ENCODE results near the gene ATP8A2. TPM values are rescaled to one million over a fixed set of nuclear protein-coding genes. Genes with fewer than 3 reads are reported as not detected.
"Not testable (repeated sequence)": the region's sequence is repeated elsewhere in the genome, so short reads cannot be mapped to it uniquely, and the experiment has no call there.

ATP8A2 gene
- polyA plus RNA-seq, 3 donors: 4.8 to 6.4 (median 5.8) TPM

DNA sequence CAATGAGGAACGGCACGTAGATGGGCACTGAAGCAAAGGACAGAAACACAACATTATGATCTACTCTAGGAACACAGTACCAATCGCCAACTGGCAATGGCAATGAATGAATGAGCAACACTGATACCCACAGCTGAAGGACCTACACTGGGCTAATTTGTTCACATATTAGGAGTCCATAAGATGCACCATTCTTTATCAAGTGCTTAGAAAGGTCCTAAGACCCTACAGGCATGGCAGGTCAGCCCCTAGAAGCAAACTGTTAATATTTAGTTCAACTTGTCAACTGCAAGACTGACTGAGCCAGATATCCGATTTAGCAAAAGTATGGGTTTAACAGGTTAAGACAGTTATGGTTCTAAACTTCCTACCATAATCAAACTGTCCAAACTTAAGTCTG is 675.3 kb downstream of the ATP8A2 start:
- no peak for DNase-seq (ENCODE audit: extremely low read depth in 1 of 11, low read depth in 9 of 11, low spot score in 4 of 11)

DNA sequence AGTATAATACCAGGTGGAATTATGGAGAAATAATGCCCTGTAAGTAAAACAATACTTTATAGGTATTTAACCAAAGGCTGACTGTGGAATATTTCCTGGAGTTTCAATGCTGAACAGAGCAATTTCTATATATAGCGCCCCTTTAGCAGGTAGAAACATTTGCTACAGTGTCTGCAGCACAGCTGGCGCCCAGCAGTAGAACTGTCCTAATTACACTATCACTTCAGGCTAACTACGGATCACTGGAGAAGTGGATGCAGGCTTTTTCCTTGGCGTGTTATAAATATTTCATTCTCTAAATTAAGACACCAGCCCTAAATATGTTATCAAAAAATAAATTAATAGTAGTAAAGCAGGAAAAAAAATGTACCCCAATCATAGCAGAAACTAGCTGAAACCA is 677.0 kb downstream of the ATP8A2 start:
- no peak for DNase-seq (ENCODE audit: extremely low read depth in 1 of 11, low read depth in 9 of 11, low spot score in 4 of 11)

DNA sequence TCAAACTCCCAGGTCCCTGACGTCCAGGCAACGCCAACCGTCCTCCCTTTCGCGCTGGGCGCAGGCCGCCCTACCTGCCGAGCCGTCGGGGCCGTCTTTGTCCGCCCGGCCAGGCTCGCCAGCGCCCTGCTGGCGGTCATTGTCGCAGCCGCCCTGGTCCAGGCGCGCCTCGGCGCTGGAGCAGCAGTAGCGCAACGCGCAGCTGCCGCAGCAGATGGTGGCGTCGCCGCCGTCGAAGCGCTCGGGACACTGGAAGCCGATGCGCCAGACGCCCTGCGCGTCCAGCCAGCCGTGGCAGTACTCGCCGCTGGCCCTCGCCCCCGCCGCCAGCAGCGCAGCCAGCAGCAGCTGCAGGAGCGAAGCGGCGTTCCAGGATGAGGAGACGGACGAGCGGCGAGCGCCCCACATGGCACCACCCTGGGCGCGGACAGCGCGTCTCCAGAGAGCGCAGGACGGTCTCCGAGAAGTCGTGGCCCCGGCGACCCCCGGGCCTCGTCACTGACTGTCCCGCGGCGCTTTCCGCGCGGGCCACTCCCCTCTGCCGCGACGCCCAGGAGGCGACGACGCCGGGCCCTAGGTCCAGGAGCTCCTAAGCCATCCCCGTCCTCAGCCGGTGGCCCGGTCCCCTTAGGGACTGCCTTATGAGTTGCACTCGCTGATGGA is 678.9 kb downstream of the ATP8A2 start:
- DNase-seq (ENCODE audit: extremely low read depth in 1 of 11, low read depth in 9 of 11, low spot score in 4 of 11): peak in 4 of 11 donors; percentile 30 to 48 (median 44)

DNA sequence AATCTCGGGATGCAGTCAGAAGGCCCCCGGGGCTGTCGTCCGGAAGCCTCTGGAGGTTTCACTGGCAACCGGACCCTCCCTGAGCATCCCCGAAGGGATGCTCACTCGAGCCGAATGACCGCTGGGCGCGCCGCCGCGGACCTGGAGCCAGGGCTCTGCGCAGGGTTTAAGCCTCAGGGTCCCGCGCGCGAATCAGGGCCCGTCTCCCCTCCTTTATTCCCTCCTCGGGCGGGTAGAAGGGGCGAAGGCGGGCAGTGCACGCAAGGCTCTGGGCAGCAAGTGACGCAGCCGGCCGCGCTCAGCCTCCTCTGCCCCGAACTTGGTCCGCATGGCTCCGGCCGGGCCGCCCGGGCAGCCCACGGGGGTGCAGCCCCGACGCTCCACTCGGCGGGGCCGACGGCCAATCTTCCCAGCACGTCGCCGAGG is 679.5 kb downstream of the ATP8A2 start:
- no peak for DNase-seq (ENCODE audit: extremely low read depth in 1 of 11, low read depth in 9 of 11, low spot score in 4 of 11)

DNA sequence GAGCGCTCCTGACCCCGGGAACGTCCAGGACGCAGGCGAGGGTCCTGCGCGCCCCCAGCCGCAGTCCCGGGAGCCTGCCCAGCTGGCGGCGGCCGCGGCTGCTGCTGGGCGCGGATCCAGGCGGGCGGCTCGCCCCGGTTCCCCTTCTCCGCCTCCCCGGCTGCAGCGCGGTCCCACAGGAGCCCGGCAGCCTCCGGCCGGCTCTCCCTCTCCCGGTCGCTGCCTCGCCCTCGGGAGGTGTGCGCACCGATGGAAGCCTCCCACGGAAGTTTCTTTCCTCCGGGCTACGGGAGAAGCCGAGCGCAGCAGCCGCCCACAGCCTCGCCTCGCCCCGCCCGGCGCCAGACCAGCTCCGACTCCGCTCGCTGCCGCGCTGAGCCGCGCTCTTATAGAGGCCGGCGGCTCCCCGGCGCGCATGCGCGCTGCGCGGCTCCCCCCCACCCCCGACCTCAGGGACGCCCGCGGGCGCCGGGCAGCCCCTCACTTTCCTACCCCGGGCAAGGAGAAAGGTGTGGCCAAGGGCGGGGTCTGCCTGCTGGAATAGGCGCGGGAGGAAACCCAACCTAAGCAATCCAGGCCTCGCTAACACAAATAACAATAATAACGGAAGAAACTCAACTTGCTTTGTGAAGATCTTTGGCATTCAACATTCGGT is 680.0 kb downstream of the ATP8A2 start, which contains the start of gene SHISA2:
Gene SHISA2, minus strand, starts transcription at position 360 of the 655 bp plus-strand sequence. CDS start 1,041 bp downstream, outside the sequence.
- DNase-seq (ENCODE audit: extremely low read depth in 1 of 11, low read depth in 9 of 11, low spot score in 4 of 11): peak in 6 of 11 donors; percentile 59 to 78 (median 68)

DNA sequence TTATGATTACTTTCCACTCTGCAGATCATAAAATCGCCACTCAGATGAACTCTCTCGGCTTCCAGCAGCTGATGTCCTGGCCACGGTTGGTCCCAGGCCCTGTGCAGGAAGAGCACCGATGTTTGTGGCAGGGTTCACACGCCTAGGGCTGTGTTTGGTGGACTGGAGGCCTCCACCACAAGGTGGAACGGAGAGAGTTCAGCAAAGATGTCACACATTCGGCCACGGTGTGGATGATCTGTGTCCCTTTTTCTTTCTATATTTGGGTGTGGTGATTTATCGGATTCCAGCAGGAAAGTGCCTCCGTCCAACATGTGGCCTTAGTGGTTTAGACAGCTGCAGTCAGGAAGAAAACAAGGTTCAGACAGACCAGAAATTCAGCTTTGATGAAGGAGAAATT is 680.6 kb downstream of the ATP8A2 start:
- DNase-seq (ENCODE audit: extremely low read depth in 1 of 11, low read depth in 9 of 11, low spot score in 4 of 11): no peak

DNA sequence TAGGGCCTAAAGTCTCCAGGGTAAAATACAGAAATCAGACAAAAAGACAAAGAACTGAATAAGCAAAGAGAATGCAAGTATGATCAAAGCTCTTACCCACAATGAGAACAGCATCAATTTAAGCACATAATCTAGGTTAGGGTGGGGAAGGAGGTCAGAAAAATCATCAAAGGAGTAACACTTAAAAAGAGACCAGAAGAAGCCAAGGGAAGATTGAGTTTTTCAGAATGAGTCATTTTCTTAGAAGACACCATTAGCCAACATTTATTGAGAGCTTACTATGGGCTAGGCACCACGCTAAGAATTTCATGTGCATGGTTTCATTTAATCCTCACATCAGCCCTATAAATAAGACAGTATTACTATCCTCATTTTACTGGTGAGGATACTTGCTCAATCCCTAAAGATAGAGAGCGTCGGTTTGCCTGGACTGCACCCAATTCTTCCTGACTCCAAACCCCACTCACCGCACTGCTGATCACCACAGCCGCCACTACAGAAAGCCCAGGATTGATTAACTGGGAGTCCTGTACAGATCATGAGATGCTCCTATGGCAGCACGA is 681.7 kb downstream of the ATP8A2 start:
- no peak for DNase-seq (ENCODE audit: extremely low read depth in 1 of 11, low read depth in 9 of 11, low spot score in 4 of 11)

DNA sequence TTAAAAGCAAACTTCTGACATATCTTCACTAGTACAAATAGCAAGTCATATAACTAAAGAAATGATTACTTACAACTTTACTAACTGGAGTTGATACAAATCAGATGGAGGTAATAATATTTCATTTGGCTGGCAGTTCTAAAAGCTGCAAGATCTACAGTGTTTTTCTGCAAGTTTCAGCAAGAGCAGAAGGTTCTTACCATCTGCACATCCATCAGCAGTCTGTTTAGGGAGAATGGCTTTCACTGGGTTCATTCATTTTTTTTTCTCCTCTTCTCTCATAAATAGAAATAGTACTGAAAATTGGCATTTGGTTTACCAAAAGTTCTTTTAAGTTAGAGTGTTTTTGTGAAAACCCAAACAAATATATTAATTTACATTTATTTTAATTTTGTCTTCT is 683.1 kb downstream of the ATP8A2 start:
- DNase-seq (ENCODE audit: extremely low read depth in 1 of 11, low read depth in 9 of 11, low spot score in 4 of 11): no peak

DNA sequence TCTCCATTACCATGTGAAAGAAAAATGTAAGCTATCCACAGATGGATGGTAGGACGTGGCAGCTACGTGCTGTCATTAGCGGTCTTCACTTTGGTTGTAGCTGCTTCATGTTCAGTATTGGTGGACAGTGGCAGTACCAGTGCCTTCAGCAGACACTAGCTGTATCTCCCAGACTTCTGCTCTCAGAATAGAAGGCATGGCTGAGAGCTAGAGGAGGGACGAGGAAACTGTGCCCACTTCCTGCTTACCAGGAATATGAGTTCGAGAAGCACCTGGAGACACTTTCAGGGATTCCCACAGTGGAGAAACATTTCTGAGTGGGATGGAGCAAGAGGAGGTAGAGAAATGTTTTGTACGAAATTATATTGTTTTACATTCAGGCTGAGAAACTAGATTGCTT is 686.9 kb downstream of the ATP8A2 start:
- no peak for DNase-seq (ENCODE audit: extremely low read depth in 1 of 11, low read depth in 9 of 11, low spot score in 4 of 11)

DNA sequence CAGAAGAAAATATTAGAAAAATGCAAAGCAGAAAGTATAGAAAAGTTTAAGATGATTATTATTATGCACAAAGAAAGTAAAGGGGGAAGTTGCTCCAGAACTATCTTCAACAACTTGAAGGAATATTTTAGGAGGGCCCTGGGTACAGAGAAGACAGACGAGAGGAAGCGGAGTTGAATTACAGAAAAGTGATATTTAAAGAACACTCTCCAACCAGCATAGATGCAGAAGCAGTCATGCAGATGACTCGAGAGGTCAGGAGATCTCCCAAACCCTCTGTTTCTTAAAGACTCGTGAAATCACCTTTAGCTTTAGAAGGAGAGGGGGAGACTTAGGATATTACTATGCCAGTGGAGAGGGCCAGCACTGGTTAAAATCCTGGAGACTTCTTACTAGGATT is 688.6 kb downstream of the ATP8A2 start:
- no peak for DNase-seq (ENCODE audit: extremely low read depth in 1 of 11, low read depth in 9 of 11, low spot score in 4 of 11)

DNA sequence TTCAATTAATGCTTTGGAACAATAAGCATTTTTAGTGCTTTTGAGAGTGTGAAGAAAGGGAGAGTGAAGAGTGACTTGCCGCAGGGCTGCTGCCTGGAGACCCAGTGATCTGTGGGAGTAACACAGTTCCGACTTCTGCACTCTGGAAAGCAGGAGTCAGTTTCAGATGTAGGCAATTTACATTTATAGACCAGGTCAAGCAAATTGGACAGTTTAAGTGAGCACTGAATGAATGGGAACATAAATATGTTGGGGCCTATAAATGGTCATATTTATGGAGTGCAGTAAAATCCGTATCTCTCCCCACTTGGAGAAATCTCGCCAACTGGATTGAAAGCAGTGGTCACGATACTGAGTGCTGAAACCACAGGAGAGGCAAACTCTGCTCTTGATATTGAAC is 689.5 kb downstream of the ATP8A2 start:
- peak in 2 of 11 donors; percentile 51 to 58 for DNase-seq (ENCODE audit: extremely low read depth in 1 of 11, low read depth in 9 of 11, low spot score in 4 of 11)

DNA sequence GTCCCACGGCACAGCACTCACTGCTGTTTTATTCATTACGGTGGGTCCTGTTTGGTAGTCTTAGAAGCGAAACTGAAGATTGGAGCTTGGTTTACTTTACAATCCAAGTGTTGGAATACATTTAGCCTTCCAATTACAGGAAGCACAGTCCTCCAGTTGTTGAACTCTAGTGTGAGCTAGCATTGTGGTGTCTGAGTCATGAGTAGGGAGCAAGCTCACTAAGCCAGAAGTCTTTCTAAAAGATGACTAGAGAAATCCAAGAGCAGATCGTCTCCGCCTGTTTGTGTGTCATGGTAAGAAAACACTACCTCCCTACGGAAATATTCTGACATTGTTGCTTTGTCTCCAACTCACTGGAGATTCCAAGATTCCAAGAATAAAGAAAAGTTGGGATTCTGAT is 690.2 kb downstream of the ATP8A2 start:
- peak in 1 of 11 donors; percentile 49 for DNase-seq (ENCODE audit: extremely low read depth in 1 of 11, low read depth in 9 of 11, low spot score in 4 of 11)

DNA sequence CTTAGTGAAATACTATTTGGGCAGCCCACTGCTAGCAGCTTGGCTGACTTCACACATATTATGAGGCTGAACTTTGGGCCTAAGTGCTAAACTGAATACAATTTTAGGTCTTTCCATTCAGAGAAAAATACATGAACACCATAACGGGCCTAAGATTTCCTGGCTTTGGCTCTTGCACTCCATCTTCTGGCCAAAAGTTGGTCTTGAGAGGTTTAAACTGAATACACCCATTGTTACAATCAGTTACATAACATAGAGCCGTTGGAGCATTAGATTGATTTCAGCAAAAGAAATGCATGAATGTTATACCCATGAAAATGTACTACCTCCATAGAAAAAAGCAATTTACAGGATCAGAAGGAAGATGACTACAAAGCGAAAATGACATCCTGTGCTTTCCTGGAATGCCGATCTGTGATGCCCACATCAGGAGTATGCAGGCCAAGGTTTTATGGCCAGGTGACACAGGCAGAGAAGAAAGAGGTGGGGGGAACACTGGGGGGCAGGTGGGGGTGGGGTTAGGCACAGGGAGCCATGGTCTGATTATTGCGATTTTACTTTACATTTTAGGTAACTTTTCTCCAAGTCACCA is 691.2 kb downstream of the ATP8A2 start:
- DNase-seq (ENCODE audit: extremely low read depth in 1 of 11, low read depth in 9 of 11, low spot score in 4 of 11): peak in 3 of 11 donors; percentile 61 to 67 (median 65)

DNA sequence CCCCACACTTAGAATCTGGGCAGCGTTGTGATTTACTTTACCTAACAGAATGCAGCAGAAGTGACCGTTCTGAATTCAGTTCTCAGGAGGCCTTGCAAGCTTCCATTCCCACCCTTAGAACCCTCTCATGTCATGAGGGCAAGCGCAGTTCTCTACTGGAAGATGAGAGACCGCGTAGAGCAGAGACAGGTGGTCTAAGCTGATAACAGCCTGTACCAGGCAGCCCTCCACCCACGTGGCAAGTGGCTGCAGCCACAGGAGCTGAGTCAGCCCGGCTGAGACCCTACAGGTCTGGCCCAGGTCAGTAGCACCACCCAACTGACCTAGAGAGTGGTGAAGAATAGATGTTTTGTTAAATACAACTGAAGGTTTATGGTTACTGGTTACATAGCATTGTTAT is 694.7 kb downstream of the ATP8A2 start:
- DNase-seq (ENCODE audit: extremely low read depth in 1 of 11, low read depth in 9 of 11, low spot score in 4 of 11): not testable (repeated sequence)

DNA sequence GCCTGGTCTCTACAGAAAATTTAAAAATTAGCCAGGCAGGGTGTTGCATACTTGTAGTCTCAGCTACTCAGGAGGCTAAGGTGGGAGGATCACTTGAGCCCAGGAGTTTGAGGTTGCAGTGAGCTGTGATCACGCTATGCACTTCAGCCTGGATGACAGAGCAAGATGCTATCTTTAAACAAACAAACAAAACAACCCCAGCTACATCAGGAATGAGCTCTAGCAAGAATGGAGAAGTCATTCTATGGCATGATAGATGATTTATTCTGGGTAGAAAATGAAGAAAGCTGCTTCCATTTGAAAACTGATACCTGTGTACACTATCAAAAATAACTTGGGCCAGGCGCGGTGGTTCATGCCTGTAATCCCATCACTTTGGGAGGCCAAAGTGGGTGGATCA is 695.8 kb downstream of the ATP8A2 start:
- no peak for DNase-seq (ENCODE audit: extremely low read depth in 1 of 11, low read depth in 9 of 11, low spot score in 4 of 11)

DNA sequence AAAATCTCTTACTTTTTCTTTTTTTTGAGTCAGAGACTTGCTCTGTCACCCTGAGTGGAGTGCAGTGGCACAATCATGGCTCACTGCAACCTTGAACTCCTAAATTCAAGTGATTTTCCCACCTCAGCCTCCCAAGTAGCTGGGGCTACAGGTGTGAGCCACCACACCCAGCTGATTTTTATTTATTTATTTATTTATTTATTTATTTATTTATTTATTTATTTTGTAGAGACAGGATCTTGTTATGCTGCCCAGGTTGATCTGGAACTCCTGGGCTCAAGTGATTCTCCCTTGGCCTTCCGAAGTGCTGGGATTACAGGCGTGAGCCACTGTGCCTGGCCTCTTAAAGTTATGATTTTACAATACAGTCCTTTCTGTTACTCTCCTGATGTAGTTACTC is 696.6 kb downstream of the ATP8A2 start:
- not testable (repeated sequence) for DNase-seq (ENCODE audit: extremely low read depth in 1 of 11, low read depth in 9 of 11, low spot score in 4 of 11)

DNA sequence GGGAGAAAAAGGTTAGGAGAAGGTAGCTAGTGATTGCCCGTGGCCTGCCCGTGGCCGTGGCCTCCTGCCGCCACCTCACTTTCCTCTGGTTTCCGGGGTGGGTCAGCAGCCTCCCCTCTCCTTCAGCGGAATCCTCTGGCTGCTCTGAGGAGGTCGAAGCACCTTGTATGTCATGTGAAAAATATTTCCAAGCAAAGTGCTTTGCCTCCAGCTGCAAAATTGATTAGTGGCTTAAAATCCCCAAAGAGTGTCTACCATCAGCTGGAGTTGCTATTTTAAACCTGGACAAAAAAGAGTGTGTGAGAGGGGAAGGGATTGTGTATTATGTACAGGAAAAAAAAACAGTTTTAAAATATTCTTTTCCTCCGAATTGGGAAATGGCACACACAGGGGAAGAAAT is 697.9 kb downstream of the ATP8A2 start:
- DNase-seq (ENCODE audit: extremely low read depth in 1 of 11, low read depth in 9 of 11, low spot score in 4 of 11): not testable (repeated sequence)

DNA sequence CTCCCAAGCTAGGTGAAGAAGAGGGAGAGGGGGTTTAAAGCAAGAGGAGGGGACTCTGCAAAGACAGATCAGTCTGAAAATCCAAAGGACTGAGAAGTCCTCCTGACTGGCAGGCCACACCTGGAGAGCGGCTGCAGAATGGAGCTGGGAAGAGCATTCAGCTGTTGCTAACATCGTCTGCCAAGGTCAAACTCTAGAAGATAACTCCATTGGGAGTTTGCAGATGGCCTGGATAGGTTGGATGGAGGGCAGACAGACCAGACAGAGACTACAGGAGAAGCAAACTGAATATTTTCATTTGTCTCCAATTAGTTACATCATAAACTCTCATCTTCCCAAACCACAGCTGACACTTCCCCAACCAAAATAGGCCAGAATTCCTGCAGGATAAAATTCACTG is 699.9 kb downstream of the ATP8A2 start:
- no peak for DNase-seq (ENCODE audit: extremely low read depth in 1 of 11, low read depth in 9 of 11, low spot score in 4 of 11)

DNA sequence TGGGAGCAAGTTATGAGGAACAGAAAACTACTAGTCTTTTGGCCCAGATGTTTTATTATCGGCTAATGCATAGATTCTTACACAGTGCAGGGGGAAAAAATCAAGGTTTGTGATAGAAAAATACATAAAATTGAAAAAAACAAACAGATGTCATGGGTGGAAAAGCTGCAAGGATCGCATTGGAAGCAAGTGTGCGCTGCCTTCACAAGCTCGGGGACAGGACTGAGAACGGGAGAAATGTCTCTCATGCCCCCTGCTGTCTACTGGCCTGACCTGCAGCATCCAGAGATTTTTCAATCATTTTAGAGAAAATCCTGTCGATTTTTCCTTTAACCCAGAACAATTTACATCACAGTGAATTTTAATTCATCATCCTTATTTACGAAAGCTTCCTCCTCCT is 700.6 kb downstream of the ATP8A2 start:
- DNase-seq (ENCODE audit: extremely low read depth in 1 of 11, low read depth in 9 of 11, low spot score in 4 of 11): not testable (repeated sequence)

DNA sequence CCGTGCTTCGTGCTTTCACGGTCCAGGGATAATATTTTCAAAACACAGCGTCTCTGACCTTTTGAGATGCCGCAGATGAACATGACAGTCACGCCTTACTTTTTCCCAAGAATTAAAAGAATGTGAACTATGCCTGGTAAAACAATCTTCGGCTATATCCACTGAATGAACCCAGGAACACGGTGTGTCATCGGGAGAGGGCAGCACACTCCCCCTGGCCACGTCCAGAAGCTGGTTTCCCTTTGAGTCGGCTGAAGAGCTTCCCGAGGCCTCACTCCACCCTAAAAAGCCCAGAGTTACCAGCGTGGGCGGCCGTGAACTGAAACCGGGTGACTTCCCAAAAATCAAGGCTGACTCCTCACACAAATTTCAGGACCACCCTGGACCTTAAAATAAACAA is 702.9 kb downstream of the ATP8A2 start:
- DNase-seq (ENCODE audit: extremely low read depth in 1 of 11, low read depth in 9 of 11, low spot score in 4 of 11): no peak

Measured in renal cortex interstitium (tissue), 11 donors.